Glomerular visceral epithelial cell (primary cell): Measurements from ENCODE around the gene L2HGDH.

ENCODE experiments used
- DNase-seq: peaks from one replicate; pipeline ENCODE4 v3.0.0-alpha.2; 2016; ENCODE audit errors: extremely low spot score

L2HGDH gene

GRCh38 chr14:50288146-50288545 lies 23.9 kb downstream of the L2HGDH start:
- DNase-seq = no peak

- DNase-seq = no peak
Measured at GRCh38 chr14:50285861-50286260, 26.2 kb downstream of the L2HGDH start.

GRCh38 chr14:50272498-50272897 lies 39.5 kb downstream of the L2HGDH start:
- DNase-seq = no peak

GRCh38 chr14:50270932-50271331 lies 41.1 kb downstream of the L2HGDH start:
- DNase-seq = no peak

- DNase-seq = no peak
Measured at GRCh38 chr14:50265029-50265428, 47.0 kb downstream of the L2HGDH start.

- no peak for DNase-seq
Measured at GRCh38 chr14:50263321-50263720, 48.7 kb downstream of the L2HGDH start.

- DNase-seq = no peak
Measured at GRCh38 chr14:50262865-50263264, 49.2 kb downstream of the L2HGDH start.

GRCh38 chr14:50260511-50260910 lies 51.5 kb downstream of the L2HGDH start:
- peak; percentile 26 for DNase-seq

- DNase-seq = no peak
Measured at GRCh38 chr14:50260072-50260471, 52.0 kb downstream of the L2HGDH start.

- DNase-seq = no peak
Measured at GRCh38 chr14:50257732-50258131, 54.3 kb downstream of the L2HGDH start.

- DNase-seq = no peak
Measured at GRCh38 chr14:50254248-50254647, 57.8 kb downstream of the L2HGDH start.

GRCh38 chr14:50249136-50249775 lies 62.8 kb downstream of the L2HGDH start:
- DNase-seq = no peak

GRCh38 chr14:50247245-50247644 lies 64.8 kb downstream of the L2HGDH start:
- no peak for DNase-seq

GRCh38 chr14:50242566-50243310 lies 69.3 kb downstream of the L2HGDH start:
- no peak for DNase-seq

- DNase-seq = no peak
Measured at GRCh38 chr14:50242096-50242495, 69.9 kb downstream of the L2HGDH start.

- DNase-seq = no peak
Measured at GRCh38 chr14:50237427-50237826, 74.6 kb downstream of the L2HGDH start.

- DNase-seq = no peak
Measured at GRCh38 chr14:50233951-50234250, 78.1 kb downstream of the L2HGDH start.

- DNase-seq = no peak
Measured at GRCh38 chr14:50233166-50233950, 78.7 kb downstream of the L2HGDH start.

GRCh38 chr14:50232276-50232642 lies 79.8 kb downstream of the L2HGDH start:
- no peak for DNase-seq

GRCh38 chr14:50231475-50232275 lies 80.4 kb downstream of the L2HGDH start, which contains the start of gene SOS2:
Gene SOS2 (minus strand): TSS chr14:50231578. CDS start chr14:50231283, 295 bp downstream.
- DNase-seq = peak; percentile 87

GRCh38 chr14:50230701-50231474 lies 81.1 kb downstream of the L2HGDH start:
- DNase-seq = peak; percentile 44
